ENCODE results near the gene SRPK1. TPM values are rescaled to one million over a fixed set of nuclear protein-coding genes. Genes with fewer than 3 reads are reported as not detected.

The SRPK1 gene
- total and polyA plus RNA-seq, 2 of the 13 experiments (the other 11 are each of a cell fraction or from before 2014, with no cell fraction given) = 56.4 to 142 TPM

- TF ChIP-seq, protein P1, sequence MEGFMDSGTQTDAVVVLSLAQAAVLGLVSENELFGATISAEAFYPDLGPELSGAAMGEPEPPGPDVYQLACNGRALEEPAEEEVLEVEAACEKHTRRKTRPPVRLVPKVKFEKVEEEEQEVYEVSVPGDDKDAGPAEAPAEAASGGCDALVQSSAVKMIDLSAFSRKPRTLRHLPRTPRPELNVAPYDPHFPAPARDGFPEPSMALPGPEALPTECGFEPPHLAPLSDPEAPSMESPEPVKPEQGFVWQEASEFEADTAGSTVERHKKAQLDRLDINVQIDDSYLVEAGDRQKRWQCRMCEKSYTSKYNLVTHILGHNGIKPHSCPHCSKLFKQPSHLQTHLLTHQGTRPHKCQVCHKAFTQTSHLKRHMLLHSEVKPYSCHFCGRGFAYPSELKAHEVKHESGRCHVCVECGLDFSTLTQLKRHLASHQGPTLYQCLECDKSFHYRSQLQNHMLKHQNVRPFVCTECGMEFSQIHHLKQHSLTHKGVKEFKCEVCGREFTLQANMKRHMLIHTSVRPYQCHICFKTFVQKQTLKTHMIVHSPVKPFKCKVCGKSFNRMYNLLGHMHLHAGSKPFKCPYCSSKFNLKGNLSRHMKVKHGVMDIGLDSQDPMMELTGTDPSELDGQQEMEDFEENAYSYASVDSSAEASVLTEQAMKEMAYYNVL (CRISPR knock-in tag; IDR thresholded peaks at IDR 0.05; ENCODE audit: borderline replicate concordance) = peak; percentile 85
- TF ChIP-seq HDAC2 (CRISPR knock-in tag; IDR thresholded peaks at IDR 0.05) (peak; percentile 94), YEATS2 (CRISPR knock-in tag; IDR thresholded peaks at IDR 0.05; ENCODE audit: borderline replicate concordance) (peak; percentile 91; the same call in 1 of the 2 replicates), ZMYM4 (CRISPR knock-in tag; IDR thresholded peaks at IDR 0.05) (peak; percentile 95), ZNF12 (CRISPR knock-in tag; IDR thresholded peaks at IDR 0.05) (peak; percentile 93), ZBTB7A (CRISPR knock-in tag; IDR thresholded peaks at IDR 0.05) (peak; percentile 78; the same call in 1 of the 2 replicates), ZNF562 (CRISPR knock-in tag; IDR thresholded peaks at IDR 0.05; ENCODE audit: borderline replicate concordance) (0 out of 2 replicates have a peak, but pooled peaks have one; percentile 67), SYNCRIP (IDR thresholded peaks at IDR 0.05; ENCODE audit: insufficient read depth, low read depth, low read length) (no peak), ZNF232 (CRISPR knock-in tag; IDR thresholded peaks at IDR 0.05; ENCODE audit: borderline replicate concordance) (peak; percentile 99), KLF6 (CRISPR knock-in tag; IDR thresholded peaks at IDR 0.05) (peak; percentile 100), BATF2 (CRISPR knock-in tag; IDR thresholded peaks at IDR 0.05) (peak; percentile 98), HCFC1 (IDR thresholded peaks at IDR 0.05; ENCODE audit: low read depth, low read length) (no peak), CAMTA2 (CRISPR knock-in tag; IDR thresholded peaks at IDR 0.05; ENCODE audit: borderline replicate concordance) (peak; percentile 86; the same call in 1 of the 2 replicates), ZNF704 (CRISPR knock-in tag; IDR thresholded peaks at IDR 0.05; ENCODE audit: borderline replicate concordance) (peak; percentile 95), SNAI1 (CRISPR knock-in tag; IDR thresholded peaks at IDR 0.05; ENCODE audit: borderline replicate concordance) (peak; percentile 89; the same call in 1 of the 2 replicates), HBP1 (CRISPR knock-in tag; IDR thresholded peaks at IDR 0.05; ENCODE audit: low read depth) (peak; percentile 99), ZNF768 (CRISPR knock-in tag; IDR thresholded peaks at IDR 0.05) (peak; percentile 89), TAF15 (IDR thresholded peaks at IDR 0.05; ENCODE audit: low read depth, low read length, poor library complexity, severe bottlenecking) (no peak)
- TF ChIP-seq, protein P2, sequence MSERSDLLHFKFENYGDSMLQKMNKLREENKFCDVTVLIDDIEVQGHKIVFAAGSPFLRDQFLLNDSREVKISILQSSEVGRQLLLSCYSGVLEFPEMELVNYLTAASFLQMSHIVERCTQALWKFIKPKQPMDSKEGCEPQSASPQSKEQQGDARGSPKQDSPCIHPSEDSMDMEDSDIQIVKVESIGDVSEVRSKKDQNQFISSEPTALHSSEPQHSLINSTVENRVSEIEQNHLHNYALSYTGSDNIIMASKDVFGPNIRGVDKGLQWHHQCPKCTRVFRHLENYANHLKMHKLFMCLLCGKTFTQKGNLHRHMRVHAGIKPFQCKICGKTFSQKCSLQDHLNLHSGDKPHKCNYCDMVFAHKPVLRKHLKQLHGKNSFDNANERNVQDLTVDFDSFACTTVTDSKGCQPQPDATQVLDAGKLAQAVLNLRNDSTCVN (CRISPR knock-in tag; IDR thresholded peaks at IDR 0.05; ENCODE audit: borderline replicate concordance) = peak; percentile 97
- TF ChIP-seq, protein P3, sequence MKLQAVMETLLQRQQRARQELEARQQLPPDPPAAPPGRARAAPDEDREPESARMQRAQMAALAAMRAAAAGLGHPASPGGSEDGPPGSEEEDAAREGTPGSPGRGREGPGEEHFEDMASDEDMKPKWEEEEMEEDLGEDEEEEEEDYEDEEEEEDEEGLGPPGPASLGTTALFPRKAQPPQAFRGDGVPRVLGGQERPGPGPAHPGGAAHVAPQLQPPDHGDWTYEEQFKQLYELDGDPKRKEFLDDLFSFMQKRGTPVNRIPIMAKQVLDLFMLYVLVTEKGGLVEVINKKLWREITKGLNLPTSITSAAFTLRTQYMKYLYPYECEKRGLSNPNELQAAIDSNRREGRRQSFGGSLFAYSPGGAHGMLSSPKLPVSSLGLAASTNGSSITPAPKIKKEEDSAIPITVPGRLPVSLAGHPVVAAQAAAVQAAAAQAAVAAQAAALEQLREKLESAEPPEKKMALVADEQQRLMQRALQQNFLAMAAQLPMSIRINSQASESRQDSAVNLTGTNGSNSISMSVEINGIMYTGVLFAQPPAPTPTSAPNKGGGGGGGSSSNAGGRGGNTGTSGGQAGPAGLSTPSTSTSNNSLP (IDR thresholded peaks at IDR 0.05; ENCODE audit: low read depth, low read length) = no peak
Measured at GRCh38 chr6:35804996-35805736, 115.7 kb downstream of the SRPK1 start, which contains the start of gene LHFPL5 (continued).

Measured in HepG2 (cell line).